ENCODE results near the gene WFIKKN2. TPM values are rescaled to one million over a fixed set of nuclear protein-coding genes. Genes with fewer than 3 reads are reported as not detected.
A peak's percentile ranks its signal among the peaks of the same experiment; 100 is the strongest.

The WFIKKN2 gene
- polyA plus RNA-seq, 2 of the 4 experiments (the other 2 are of a cell fraction) = not detected

DNA sequence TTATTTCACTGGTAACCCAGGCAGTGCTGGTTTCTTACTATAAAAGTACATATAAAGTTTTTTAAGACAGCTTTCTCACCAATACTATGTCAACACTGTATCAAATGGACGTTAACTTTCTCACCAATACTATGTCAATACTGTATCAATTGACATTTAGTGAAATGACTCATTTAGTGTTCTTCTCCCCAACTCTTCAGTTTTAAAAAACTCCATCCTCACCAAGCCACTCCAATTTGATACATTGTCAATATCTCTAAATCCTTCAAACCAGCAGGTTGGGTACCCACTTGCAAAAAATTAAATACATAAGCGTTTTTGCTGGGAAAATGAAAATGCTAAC, 25.9 kb downstream of the WFIKKN2 start (continued):
- TF ChIP-seq HOXA7 (CRISPR knock-in tag; IDR thresholded peaks at IDR 0.05) (peak; percentile 6; the same call in 1 of the 2 replicates), TP53 (CRISPR knock-in tag; IDR thresholded peaks at IDR 0.05) (no peak; the same call in 1 of the 2 replicates), TFCP2L1 (CRISPR knock-in tag; IDR thresholded peaks at IDR 0.05) (no peak; the same call in 1 of the 2 replicates), ESRRA (IDR thresholded peaks at IDR 0.05; ENCODE audit: borderline replicate concordance, low read length) (no peak), KDM5A (IDR thresholded peaks at IDR 0.05) (no peak), EP300 (IDR thresholded peaks at IDR 0.05) (no peak)
- TF ChIP-seq, protein P1, sequence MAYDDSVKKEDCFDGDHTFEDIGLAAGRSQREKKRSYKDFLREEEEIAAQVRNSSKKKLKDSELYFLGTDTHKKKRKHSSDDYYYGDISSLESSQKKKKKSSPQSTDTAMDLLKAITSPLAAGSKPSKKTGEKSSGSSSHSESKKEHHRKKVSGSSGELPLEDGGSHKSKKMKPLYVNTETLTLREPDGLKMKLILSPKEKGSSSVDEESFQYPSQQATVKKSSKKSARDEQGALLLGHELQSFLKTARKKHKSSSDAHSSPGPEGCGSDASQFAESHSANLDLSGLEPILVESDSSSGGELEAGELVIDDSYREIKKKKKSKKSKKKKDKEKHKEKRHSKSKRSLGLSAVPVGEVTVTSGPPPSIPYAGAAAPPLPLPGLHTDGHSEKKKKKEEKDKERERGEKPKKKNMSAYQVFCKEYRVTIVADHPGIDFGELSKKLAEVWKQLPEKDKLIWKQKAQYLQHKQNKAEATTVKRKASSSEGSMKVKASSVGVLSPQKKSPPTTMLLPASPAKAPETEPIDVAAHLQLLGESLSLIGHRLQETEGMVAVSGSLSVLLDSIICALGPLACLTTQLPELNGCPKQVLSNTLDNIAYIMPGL (CRISPR knock-in tag; IDR thresholded peaks at IDR 0.05; ENCODE audit: borderline replicate concordance) = peak; percentile 63; the same call in 1 of the 2 replicates

DNA sequence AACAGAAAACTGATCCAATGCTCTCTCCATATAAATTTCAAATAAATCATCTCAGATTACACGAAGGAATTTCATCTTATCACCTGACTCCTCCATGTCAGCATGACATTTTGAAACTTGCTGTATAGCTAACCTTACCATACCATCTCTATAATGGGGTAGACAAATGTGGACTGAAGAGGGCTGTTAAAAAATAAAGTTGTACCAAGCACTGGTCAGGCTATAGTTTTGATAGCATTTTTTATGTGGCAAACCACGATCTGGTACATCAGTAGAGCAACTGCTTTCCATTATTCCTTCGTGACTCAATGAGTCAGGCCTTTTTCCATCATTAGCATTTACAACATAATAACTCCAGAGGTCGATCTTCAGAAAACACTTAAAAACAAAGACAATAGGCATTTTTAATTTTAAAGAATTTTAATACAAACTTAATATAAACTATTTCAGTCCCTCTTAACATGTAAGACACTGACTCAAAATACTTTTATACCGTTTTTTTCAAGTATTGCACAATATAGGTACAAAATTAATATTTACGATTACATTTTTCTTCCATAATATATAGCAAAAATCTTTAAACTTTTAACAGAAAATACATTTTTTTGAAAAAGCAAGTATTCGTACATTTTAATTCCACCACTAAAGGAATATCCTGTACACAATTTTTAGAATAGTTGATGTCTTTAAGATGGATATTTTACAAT, 26.6 kb downstream of the WFIKKN2 start:
- TF ChIP-seq HDAC2 (IDR thresholded peaks at IDR 0.05) (no peak), HEYL (CRISPR knock-in tag; IDR thresholded peaks at IDR 0.05) (0 out of 2 replicates have a peak, but pooled peaks have one; percentile 18)
- WGBS (ENCODE audit: missing lambda C conversion rate) = 58% methylated on average over 7 of the region's 7 CpGs
- no peak for FAIRE-seq

DNA sequence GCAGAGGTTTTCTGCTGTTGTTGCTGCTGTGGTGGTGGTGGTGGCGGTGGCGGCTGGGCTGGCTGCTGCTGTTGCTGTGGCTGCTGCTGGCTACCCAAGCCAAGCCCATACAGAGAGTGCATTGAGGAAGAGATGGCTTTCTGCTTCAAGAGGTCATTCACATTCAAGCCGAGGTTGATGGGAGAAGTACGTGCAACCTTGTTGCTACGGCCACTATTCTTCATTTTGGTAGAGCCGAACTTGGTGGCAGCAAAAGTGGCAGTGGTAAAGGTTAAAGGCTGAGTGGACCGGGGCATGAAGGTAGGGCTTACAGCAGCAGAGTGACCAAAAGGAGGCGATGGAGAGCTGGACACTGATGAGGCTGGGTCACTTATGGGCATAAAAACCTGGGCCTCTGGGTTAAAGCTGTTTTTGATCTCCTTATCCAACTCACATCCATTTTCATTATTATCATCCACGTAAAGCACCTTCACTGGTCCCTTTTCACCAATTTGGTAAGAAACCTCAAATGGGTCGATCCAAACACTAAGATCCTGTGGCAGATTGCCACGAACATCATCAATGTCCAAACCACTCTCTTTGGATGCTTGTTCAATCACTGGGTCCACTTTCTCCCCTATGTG, 27.9 kb downstream of the WFIKKN2 start:
- Histone ChIP-seq H3K4me1 (peaks cover 30% of the 10 kb centered on the region), H3K4me2 (peak overlapping the region; percentile 81), H3K9me3 (no peaks in the 10 kb centered on the region), H3K27ac (peak overlapping the region; percentile 66 to 98; a peak in 5 of 6 replicates), H3K4me3 (peak overlapping the region; percentile 92)
- TF ChIP-seq ZFP36 (IDR thresholded peaks at IDR 0.05; ENCODE audit: borderline replicate concordance, partially characterized antibody) = no peak
- no peak for TF ChIP-seq EP300 (IDR thresholded peaks at IDR 0.05)
- TF ChIP-seq KDM1A (IDR thresholded peaks at IDR 0.05; ENCODE audit: low read depth) = no peak
- TF ChIP-seq TFCP2L1 (CRISPR knock-in tag; IDR thresholded peaks at IDR 0.05) = 0 out of 2 replicates have a peak, but pooled peaks have one; percentile 37
- TF ChIP-seq KDM5A (IDR thresholded peaks at IDR 0.05) = peak; percentile 48; the same call in 1 of the 2 replicates
- TF ChIP-seq SMC3 (IDR thresholded peaks at IDR 0.05) = peak; percentile 81
- no peak for TF ChIP-seq GATA3 (IDR thresholded peaks at IDR 0.05; ENCODE audit: borderline replicate concordance)
- TF ChIP-seq RAD21 (conservative IDR thresholded peaks at IDR 0.05 in 1 of 2, IDR thresholded peaks at IDR 0.05 in 1 of 2) = peak; percentile 82 to 86
- TF ChIP-seq ZC3H11A (IDR thresholded peaks at IDR 0.05) = no peak
- no peak for TF ChIP-seq POLR2A (IDR thresholded peaks at IDR 0.05; ENCODE audit: low read length)
- TF ChIP-seq HEYL (CRISPR knock-in tag; IDR thresholded peaks at IDR 0.05) = no peak
- no peak for TF ChIP-seq ZSCAN20 (CRISPR knock-in tag; IDR thresholded peaks at IDR 0.05)
- TF ChIP-seq, protein P2, sequence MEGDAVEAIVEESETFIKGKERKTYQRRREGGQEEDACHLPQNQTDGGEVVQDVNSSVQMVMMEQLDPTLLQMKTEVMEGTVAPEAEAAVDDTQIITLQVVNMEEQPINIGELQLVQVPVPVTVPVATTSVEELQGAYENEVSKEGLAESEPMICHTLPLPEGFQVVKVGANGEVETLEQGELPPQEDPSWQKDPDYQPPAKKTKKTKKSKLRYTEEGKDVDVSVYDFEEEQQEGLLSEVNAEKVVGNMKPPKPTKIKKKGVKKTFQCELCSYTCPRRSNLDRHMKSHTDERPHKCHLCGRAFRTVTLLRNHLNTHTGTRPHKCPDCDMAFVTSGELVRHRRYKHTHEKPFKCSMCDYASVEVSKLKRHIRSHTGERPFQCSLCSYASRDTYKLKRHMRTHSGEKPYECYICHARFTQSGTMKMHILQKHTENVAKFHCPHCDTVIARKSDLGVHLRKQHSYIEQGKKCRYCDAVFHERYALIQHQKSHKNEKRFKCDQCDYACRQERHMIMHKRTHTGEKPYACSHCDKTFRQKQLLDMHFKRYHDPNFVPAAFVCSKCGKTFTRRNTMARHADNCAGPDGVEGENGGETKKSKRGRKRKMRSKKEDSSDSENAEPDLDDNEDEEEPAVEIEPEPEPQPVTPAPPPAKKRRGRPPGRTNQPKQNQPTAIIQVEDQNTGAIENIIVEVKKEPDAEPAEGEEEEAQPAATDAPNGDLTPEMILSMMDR (IDR thresholded peaks at IDR 0.05) = peak; percentile 76
- TF ChIP-seq, protein P1 (CRISPR knock-in tag; IDR thresholded peaks at IDR 0.05; ENCODE audit: borderline replicate concordance) = no peak
- TF ChIP-seq RCOR1 (IDR thresholded peaks at IDR 0.05; ENCODE audit: low read depth, low read length) = no peak
- no peak for TF ChIP-seq FOSB (CRISPR knock-in tag; IDR thresholded peaks at IDR 0.05)
- TF ChIP-seq JUN (IDR thresholded peaks at IDR 0.05) = peak; percentile 44 to 64; a peak in 2 of 5 replicates
- FAIRE-seq (no peak), ATAC-seq (no peak), DNase-seq (ENCODE audit: low read depth in 1 of 2, low spot score in 1 of 2) (peak in 1 of 2 experiments; percentile 81)
- CTCF ChIA-PET = interaction anchor here (0.6 to 31.4 kb wide), 30 partner anchors 9 to 317 kb away, joined by 3 to 1502 read pairs (median 4); no protein-coding TSS in a partner anchor
- POLR2A ChIA-PET = interaction anchor here (0.6 to 9.4 kb wide), 9 partner anchors 11 to 107 kb away, joined by 3 to 648 read pairs (median 6); no protein-coding TSS in a partner anchor
- 26% methylated on average over 11 of the region's 11 CpGs for WGBS (ENCODE audit: missing lambda C conversion rate)

More for the DNA sequence above, 26.6 kb downstream of the WFIKKN2 start:
- ChIA-PET POLR2A (interaction anchor here (0.6 to 9.4 kb wide), 4 partner anchors 10 to 85 kb away, joined by 4 to 648 read pairs (median 6); no protein-coding TSS in a partner anchor), CTCF (interaction anchor here (0.6 to 31.4 kb wide), 17 partner anchors 11 to 382 kb away, joined by 3 to 1502 read pairs (median 3); partner anchors contain the start of gene NME1)
- H3K4me2 ChIP-seq = peak overlapping the region; percentile 81
- no peak overlapping the region for H3K27ac ChIP-seq
- H3K9me3 ChIP-seq = no peaks in the 10 kb centered on the region
- no peak for ATAC-seq
- H3K4me3 ChIP-seq = peak overlapping the region; percentile 92; the same call in 2 of the 3 replicates
- no peak for DNase-seq (ENCODE audit: low read depth in 1 of 2, low spot score in 1 of 2)
- peaks cover 29% of the 10 kb centered on the region for H3K4me1 ChIP-seq

Measured in A549 (cell line).